GM19240 (cell line): ENCODE measurements around the gene ATAD5.
"Not testable (repeated sequence)": the region's sequence is repeated elsewhere in the genome, so short reads cannot be mapped to it uniquely, and the experiment has no call there.

Experiments
- DNase-seq: peaks from one replicate; pipeline ENCODE4 v3.0.0; 2011; ENCODE audit warnings: low spot score; ENCODE audit not compliant: insufficient read length

The ATAD5 gene, protein sequence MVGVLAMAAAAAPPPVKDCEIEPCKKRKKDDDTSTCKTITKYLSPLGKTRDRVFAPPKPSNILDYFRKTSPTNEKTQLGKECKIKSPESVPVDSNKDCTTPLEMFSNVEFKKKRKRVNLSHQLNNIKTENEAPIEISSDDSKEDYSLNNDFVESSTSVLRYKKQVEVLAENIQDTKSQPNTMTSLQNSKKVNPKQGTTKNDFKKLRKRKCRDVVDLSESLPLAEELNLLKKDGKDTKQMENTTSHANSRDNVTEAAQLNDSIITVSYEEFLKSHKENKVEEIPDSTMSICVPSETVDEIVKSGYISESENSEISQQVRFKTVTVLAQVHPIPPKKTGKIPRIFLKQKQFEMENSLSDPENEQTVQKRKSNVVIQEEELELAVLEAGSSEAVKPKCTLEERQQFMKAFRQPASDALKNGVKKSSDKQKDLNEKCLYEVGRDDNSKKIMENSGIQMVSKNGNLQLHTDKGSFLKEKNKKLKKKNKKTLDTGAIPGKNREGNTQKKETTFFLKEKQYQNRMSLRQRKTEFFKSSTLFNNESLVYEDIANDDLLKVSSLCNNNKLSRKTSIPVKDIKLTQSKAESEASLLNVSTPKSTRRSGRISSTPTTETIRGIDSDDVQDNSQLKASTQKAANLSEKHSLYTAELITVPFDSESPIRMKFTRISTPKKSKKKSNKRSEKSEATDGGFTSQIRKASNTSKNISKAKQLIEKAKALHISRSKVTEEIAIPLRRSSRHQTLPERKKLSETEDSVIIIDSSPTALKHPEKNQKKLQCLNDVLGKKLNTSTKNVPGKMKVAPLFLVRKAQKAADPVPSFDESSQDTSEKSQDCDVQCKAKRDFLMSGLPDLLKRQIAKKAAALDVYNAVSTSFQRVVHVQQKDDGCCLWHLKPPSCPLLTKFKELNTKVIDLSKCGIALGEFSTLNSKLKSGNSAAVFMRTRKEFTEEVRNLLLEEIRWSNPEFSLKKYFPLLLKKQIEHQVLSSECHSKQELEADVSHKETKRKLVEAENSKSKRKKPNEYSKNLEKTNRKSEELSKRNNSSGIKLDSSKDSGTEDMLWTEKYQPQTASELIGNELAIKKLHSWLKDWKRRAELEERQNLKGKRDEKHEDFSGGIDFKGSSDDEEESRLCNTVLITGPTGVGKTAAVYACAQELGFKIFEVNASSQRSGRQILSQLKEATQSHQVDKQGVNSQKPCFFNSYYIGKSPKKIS (N-terminal part only)

DNA sequence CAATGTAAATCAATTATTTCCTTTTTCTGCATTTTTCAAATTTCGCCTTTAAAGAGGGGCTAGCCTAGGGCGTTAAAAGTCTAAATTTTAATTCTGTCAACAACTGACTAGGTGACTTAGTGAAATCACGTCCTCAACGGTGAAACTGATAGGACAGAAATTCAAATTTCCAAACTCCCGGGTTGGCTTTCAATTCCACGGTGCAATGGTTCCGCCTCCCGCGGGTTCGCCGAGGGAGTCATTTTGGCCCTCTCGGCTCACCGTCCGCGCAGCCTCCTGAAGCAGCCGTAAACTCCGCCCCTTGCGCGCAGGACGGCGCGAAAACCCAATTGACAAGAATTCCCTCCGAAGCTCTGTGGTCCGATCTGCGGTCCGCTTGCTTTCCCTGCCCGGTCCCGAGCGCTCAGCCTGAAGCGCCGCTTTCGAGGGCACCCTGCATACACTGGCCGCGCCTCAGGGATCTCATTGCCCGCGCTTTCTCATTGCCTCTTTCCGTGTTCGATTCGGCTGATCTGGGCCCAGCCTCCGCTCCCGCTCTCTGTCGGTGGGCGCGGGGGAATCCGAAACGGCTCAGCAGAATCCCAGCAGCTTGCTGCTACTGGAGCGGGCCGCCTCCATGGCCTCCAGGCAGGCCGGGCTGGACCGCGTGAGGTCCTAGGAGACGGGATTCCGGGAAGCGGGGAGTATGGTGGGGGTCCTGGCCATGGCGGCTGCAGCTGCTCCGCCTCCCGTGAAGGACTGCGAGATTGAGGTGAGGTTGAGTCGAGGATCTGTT is at the start of gene ATAD5:
TSS of gene ATAD5 (plus strand) at position 304 of the 775 bp plus-strand sequence. CDS start at position 686, 382 bp downstream.
- peak; percentile 73 for DNase-seq

DNA sequence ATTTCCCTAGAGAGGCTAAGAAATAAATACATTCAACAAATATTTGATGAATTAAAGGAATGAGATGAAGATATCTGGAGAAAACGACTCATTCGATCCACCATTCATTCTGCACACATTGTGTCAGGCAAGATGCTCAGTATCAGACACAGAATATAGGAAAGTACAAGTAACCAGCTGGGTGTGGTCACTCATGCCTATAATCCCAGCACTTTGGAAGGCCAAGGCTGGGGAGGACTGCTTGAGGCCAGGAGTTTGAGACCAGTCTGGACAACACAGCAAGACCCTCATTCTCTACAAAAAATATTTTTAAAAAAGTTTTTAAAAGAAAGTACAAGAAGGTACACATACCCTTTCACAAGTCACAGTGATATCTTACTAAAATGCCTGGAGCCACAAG is 49.6 kb upstream of the ATAD5 start:
- no peak for DNase-seq

GRCh38 chr17:30788918-30789317 is 42.8 kb upstream of the ATAD5 start:
- DNase-seq, result no peak

DNA sequence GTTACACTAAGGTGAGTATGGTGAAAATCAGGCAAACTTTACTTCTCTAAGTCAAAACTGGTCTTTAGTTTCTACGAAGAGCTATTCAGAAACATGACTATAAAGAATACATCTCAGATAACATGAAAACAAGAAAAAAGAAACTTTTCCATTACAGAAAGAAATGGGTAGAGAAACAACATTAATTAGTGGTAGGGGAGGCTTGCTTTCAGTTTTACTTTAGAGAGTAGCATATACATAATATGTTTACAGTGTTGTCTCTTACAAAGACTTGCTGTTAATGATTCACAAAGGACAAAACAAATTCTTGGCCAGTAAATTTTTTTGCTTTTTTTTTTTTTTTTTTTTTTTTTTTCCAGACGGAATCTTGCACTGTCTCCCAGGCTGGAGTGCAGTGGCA is 41.5 kb upstream of the ATAD5 start:
- DNase-seq, result no peak

DNA sequence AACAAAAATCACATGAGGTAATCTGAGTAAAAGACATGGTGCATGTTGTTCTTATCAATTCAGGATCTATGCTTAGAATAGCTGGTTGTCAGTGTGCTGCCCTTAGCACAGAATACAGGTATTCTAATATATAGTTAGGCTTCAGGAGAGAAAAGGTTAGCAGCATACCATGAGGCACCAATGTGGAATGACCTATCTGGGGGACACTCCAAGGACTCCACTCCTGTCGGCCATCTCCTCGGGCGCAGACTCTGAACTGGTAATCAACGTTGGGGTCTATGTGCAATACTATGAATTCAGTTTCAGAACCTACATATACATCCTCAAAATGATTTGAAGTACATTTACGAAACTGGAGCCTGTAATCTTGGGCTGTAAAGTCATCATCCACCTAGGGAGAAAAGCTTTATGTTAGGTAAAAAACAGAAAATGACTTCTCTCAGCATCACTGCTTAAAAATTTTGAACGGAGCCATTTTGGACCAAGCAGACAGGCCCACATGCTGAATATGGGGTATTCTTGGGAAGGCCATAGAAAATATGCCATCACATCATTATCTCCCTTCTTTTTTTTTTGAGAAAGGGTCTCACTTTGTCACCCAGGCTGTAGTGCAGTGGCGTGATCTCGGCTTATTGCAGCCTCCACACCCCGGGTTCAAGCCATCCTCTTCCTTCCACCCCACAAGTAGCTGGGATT is 38.3 kb upstream of the ATAD5 start:
- no peak for DNase-seq

- DNase-seq, result no peak
Measured at GRCh38 chr17:30794372-30794771, 37.4 kb upstream of the ATAD5 start.

DNA sequence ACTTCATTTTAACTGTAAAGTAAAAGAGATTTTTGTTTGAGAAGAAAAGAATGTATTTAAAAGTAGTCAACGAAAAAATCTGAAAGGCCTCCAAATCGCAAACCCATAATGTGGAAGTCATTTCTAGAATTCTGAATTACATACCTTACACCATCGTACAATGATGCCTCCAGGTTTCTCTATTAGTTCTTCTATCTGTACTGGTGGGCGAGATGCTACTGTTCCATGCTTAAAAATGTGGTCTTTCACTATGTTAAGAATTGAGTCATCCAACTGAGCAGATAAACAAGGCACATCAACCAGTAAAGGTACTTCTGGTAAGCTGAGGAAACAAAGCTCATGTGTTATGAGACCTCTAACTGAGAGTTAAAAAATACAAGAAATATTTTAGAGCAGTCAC is 35.8 kb upstream of the ATAD5 start:
- DNase-seq, result no peak

GRCh38 chr17:30801671-30802070 is 30.1 kb upstream of the ATAD5 start:
- no peak for DNase-seq

GRCh38 chr17:30805944-30806456 is 25.8 kb upstream of the ATAD5 start:
- DNase-seq, result no peak

DNA sequence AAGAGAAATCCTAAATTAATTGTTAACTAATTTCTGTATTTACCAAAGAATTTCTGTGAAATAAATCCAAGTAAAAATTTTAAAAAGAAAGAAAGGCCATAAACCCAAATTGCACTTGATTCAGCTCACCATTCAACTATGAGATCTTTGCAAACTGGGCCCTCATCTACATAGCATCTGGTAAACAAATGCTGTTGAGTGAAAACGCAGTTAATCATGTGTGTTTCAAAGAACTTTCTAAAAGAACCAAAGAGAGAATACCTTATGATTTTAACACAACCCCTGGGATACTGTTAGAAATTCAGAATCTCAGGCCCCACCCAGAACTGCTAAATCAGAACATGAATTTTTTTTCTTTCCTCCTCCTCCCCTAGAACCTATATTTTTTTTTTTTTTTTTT is 23.9 kb upstream of the ATAD5 start:
- DNase-seq, result no peak

- DNase-seq, result no peak
Measured at GRCh38 chr17:30808785-30809286, 22.9 kb upstream of the ATAD5 start.

GRCh38 chr17:30809867-30810266 is 21.9 kb upstream of the ATAD5 start:
- DNase-seq, result no peak

GRCh38 chr17:30812218-30813177 is 19.3 kb upstream of the ATAD5 start:
- no peak for DNase-seq

DNA sequence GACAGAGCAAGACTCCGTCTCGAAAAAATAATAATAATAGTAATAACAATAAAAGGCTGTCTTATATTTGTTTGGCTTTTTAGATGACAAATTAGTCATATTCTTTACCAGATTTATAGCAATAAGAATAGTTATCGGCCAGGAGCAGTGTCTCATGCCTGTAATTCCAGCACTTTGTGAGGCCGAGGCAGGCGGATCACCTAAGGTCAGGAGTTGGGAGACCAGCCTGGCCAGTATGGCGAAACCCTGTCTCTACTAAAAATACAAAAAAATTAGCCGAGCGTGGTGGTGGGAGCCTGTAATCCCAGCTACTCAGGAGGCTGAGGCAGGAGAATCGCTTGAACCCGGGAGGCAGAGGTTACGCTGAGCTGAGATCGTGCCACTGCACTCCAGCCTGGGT is 17.5 kb upstream of the ATAD5 start:
- DNase-seq, result not testable (repeated sequence)

DNA sequence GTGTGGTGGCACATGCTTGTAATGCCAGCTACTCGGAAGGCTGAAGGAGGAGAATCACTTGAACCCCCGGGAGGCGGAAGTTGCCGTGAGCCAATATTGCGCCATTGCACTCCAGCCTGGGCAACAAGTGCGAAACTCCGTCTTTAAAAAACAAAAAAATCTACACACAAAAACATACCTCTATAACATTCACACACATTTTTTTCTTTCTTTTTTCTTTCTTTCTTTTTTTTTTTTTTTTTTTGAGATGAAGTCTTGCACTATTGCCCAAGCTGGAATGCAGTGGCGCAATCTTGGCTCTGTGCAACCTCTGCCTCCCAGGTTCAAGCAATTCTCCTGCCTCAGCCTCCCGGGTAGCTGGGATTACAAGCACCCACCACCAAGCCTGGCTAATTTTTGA is 16.9 kb upstream of the ATAD5 start:
- DNase-seq, result not testable (repeated sequence)

GRCh38 chr17:30816165-30816564 is 15.6 kb upstream of the ATAD5 start:
- DNase-seq, result no peak

DNA sequence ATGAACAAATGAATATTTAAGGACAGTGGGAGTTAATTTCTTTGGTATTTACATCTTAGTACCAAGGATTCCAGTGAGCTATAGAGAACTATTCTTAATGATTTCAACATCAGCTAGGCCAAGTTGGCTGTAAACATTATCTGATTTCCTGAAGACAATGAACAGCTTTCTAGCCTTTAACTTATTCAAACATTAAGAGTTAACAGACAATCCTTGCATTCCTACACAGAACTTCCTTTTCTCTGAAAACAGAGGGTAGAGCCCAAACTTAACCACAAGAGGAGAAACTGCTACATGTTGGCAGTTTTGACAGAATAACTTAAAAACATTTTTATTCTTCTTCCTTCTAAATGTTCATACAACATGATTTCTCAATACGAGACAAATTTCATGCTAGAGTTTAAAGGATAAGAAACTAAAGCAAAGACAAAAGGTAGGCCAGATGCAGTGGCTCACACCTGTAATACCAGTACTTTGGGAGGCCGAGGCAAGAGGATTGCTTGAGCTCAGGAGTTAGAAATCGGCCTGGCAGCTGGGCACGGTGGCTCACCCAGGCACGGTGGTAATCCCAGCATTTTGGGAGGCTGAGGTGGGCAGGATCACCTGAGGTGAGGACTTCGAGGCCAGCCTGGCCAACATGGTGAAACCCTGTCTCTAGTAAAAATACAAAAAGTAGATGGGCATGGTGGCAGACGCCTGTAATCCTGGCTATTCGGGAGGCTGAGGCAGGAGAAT is 11.6 kb upstream of the ATAD5 start:
- DNase-seq, result no peak
